ENCODE measurements around the gene SPATA22. TPM values are rescaled to one million over a fixed set of nuclear protein-coding genes. Genes with fewer than 3 reads are reported as not detected.

Gene SPATA22
- total RNA-seq (2022; extraction: Qiagen RNA extraction; ENCODE audit: low read depth): not detected in 5 replicates

GRCh38 chr17:3471599-3471998, at the start of gene SPATA22:
TSS of gene SPATA22 (minus strand) at chr17:3471819. CDS start at chr17:3469325, 2,494 bp downstream.

GRCh38 chr17:3475812-3476610, 4.4 kb upstream of the SPATA22 start, which contains the start of gene ASPA:
TSS of gene ASPA (plus strand) at chr17:3475997. CDS start at chr17:3476160, 163 bp downstream.

GRCh38 chr17:3433741-3434140, 37.9 kb downstream of the SPATA22 start, which contains the start of gene OR1E2:
TSS of gene OR1E2 (minus strand) at chr17:3433841. CDS start at chr17:3433841, 0 bp downstream.

GRCh38 chr17:3411070-3411469, 60.5 kb downstream of the SPATA22 start, which contains the start of gene OR3A3:
TSS of gene OR3A3 (plus strand) at chr17:3411370.

GRCh38 chr17:3398310-3398709, 73.3 kb downstream of the SPATA22 start, which contains the start of gene OR1E1:
TSS of gene OR1E1 (minus strand) at chr17:3398410. CDS start at chr17:3398410, 0 bp downstream.

Other genes starting within 250 kb of the SPATA22 start
- gene OR3A1, start 173.5 kb downstream of the SPATA22 start, total RNA-seq (2022; extraction: Qiagen RNA extraction; ENCODE audit: low read depth): not detected in 5 replicates
- not detected in 5 replicates for gene OR3A2, start 85.5 kb downstream of the SPATA22 start, total RNA-seq (2022; extraction: Qiagen RNA extraction; ENCODE audit: low read depth)
- not detected in 5 replicates for gene OR1E1, start 73.4 kb downstream of the SPATA22 start, total RNA-seq (2022; extraction: Qiagen RNA extraction; ENCODE audit: low read depth)
- gene OR3A3, start 60.4 kb downstream of the SPATA22 start, total RNA-seq (2022; extraction: Qiagen RNA extraction; ENCODE audit: low read depth): 0.07 TPM in 1 of 5 replicates, not detected in the others
- not detected in 5 replicates for gene OR1E2, start 38.0 kb downstream of the SPATA22 start, total RNA-seq (2022; extraction: Qiagen RNA extraction; ENCODE audit: low read depth)
- not detected in 5 replicates for gene ASPA, start 4.2 kb upstream of the SPATA22 start, total RNA-seq (2022; extraction: Qiagen RNA extraction; ENCODE audit: low read depth)
- 0.15 to 0.92 TPM (median 0.33 TPM) in 5 replicates for gene TRPV3, start 86.0 kb upstream of the SPATA22 start, total RNA-seq (2022; extraction: Qiagen RNA extraction; ENCODE audit: low read depth)
- 3.9 to 5.3 TPM (median 4.9 TPM) in 5 replicates for gene TRPV1, start 137.6 kb upstream of the SPATA22 start, total RNA-seq (2022; extraction: Qiagen RNA extraction; ENCODE audit: low read depth)
- 10.5 to 17.7 TPM (median 16.4 TPM) in 5 replicates for gene SHPK, start 164.4 kb upstream of the SPATA22 start, total RNA-seq (2022; extraction: Qiagen RNA extraction; ENCODE audit: low read depth)
- gene CTNS, start 164.9 kb upstream of the SPATA22 start, total RNA-seq (2022; extraction: Qiagen RNA extraction; ENCODE audit: low read depth): 11.8 to 16.0 TPM (median 13.6 TPM) in 5 replicates
- 273 to 364 TPM (median 322 TPM) in 5 replicates for gene TAX1BP3, start 196.8 kb upstream of the SPATA22 start, total RNA-seq (2022; extraction: Qiagen RNA extraction; ENCODE audit: low read depth)
- gene EMC6, start 197.0 kb upstream of the SPATA22 start, total RNA-seq (2022; extraction: Qiagen RNA extraction; ENCODE audit: low read depth): 114 to 166 TPM (median 151 TPM) in 5 replicates
- 14.6 to 26.1 TPM (median 23.8 TPM) in 5 replicates for gene P2RX5, start 224.3 kb upstream of the SPATA22 start, total RNA-seq (2022; extraction: Qiagen RNA extraction; ENCODE audit: low read depth)